Measurements from ENCODE around the gene ATPAF2. TPM values are rescaled to one million over a fixed set of nuclear protein-coding genes. Genes with fewer than 3 reads are reported as not detected.

Gene ATPAF2
- total and polyA plus RNA-seq, 2 experiments from 2014 or later: 24.3 to 25.7 TPM

DNA sequence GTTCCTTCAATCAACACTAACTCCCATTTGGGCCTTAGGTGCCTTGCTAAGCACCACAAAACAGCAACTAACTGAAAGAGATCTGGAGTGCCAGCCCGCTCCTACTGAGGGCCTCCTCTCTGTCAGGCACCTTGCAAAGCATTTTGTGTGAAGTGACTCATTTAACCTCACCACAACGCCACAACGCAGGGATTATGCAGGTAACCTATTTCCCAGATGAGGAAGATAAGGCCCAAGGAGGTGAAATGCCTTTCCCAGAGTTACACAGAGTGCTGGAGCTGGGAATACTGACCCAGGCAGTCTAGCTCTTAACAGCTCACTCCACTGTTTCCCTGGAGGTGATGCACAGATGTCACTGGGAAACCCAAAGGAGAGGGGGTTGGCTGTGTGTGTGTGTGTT, 33.5 kb downstream of the ATPAF2 start:
- H3K4me3 ChIP-seq: no peak overlapping the region
- H2AFZ ChIP-seq: no peak overlapping the region
- no peaks in the 10 kb centered on the region for H3F3A ChIP-seq (replicated peaks; ENCODE audit: low read depth)
- Mint-ChIP-seq H3K9me3 (peaks cover 3% of the 10 kb centered on the region; the same call in 1 of the 3 replicates), H3K4me1 (peaks cover 8% of the 10 kb centered on the region; the same call in 2 of the 3 replicates), H3K27me3 (ENCODE audit: insufficient read depth, low read depth, poor library complexity) (peaks cover 11% of the 10 kb centered on the region), H3K4me3 (no peak overlapping the region), H3K27ac (no peak overlapping the region), H3K36me3 (ENCODE audit: low read depth) (no peaks in the 10 kb centered on the region)
- TF ChIP-seq JUNB (IDR thresholded peaks at IDR 0.05; ENCODE audit: unreplicated experiment) (no peak), ETS1 (IDR thresholded peaks at IDR 0.05) (no peak), ZNF331 (CRISPR knock-in tag; IDR thresholded peaks at IDR 0.05; ENCODE audit: low read depth) (no peak), EZH2phosphoT487 (IDR thresholded peaks at IDR 0.05; ENCODE audit: unreplicated experiment) (no peak), NANOG (IDR thresholded peaks at IDR 0.05; ENCODE audit: borderline replicate concordance) (no peak)
- TF ChIP-seq, protein P1, sequence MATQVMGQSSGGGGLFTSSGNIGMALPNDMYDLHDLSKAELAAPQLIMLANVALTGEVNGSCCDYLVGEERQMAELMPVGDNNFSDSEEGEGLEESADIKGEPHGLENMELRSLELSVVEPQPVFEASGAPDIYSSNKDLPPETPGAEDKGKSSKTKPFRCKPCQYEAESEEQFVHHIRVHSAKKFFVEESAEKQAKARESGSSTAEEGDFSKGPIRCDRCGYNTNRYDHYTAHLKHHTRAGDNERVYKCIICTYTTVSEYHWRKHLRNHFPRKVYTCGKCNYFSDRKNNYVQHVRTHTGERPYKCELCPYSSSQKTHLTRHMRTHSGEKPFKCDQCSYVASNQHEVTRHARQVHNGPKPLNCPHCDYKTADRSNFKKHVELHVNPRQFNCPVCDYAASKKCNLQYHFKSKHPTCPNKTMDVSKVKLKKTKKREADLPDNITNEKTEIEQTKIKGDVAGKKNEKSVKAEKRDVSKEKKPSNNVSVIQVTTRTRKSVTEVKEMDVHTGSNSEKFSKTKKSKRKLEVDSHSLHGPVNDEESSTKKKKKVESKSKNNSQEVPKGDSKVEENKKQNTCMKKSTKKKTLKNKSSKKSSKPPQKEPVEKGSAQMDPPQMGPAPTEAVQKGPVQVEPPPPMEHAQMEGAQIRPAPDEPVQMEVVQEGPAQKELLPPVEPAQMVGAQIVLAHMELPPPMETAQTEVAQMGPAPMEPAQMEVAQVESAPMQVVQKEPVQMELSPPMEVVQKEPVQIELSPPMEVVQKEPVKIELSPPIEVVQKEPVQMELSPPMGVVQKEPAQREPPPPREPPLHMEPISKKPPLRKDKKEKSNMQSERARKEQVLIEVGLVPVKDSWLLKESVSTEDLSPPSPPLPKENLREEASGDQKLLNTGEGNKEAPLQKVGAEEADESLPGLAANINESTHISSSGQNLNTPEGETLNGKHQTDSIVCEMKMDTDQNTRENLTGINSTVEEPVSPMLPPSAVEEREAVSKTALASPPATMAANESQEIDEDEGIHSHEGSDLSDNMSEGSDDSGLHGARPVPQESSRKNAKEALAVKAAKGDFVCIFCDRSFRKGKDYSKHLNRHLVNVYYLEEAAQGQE (IDR thresholded peaks at IDR 0.05; ENCODE audit: unreplicated experiment): no peak
- no peaks in the 10 kb centered on the region for H3K79me2 ChIP-seq (replicated peaks; ENCODE audit: insufficient read depth)
- no peaks in the 10 kb centered on the region for H3K36me3 ChIP-seq (ENCODE audit: insufficient read depth)
- no peaks in the 10 kb centered on the region for H3K4me1 ChIP-seq (ENCODE audit: insufficient read depth)
- no peak for ATAC-seq
- H3K27me3 ChIP-seq (ENCODE audit: insufficient read depth): no peaks in the 10 kb centered on the region
- no peaks in the 10 kb centered on the region for H3K9me2 ChIP-seq (ENCODE audit: insufficient read depth)
- DNase-seq (ENCODE audit: low spot score): no peak
- no peak overlapping the region for H3K27ac ChIP-seq (ENCODE audit: low read depth)
- H3K4me2 ChIP-seq: no peak overlapping the region
- no peaks in the 10 kb centered on the region for H4K20me1 ChIP-seq (replicated peaks; ENCODE audit: insufficient read depth)

DNA sequence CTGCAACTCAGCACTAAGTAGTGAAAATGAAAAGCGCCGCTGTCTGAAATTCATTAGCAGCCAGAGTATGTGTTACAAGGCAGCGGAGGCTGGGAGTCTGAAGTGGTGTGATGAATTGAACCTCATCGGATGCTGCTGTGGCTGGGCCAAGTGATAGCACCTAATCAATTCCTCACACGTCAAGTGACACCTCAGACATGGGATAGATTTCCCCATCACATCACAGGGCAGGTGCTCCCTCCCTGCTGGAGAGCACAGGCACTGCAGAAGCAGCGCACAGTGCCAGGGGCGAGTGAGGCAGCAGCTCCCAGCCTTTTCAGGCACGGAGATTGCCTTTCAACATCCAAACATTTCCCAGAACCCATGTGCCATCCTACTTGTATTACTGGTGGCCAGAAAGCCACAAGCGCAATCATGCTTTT, 34.1 kb downstream of the ATPAF2 start:
- Histone ChIP-seq H3K4me1 (ENCODE audit: insufficient read depth) (no peaks in the 10 kb centered on the region), H3K9me2 (ENCODE audit: insufficient read depth) (no peaks in the 10 kb centered on the region), H3F3A (replicated peaks; ENCODE audit: low read depth) (no peaks in the 10 kb centered on the region), H2AFZ (no peak overlapping the region), H3K4me2 (no peak overlapping the region), H3K4me3 (no peak overlapping the region), H4K20me1 (replicated peaks; ENCODE audit: insufficient read depth) (no peaks in the 10 kb centered on the region), H3K36me3 (ENCODE audit: insufficient read depth) (no peaks in the 10 kb centered on the region), H3K27ac (ENCODE audit: low read depth) (no peak overlapping the region), H3K79me2 (replicated peaks; ENCODE audit: insufficient read depth) (no peaks in the 10 kb centered on the region), H3K27me3 (ENCODE audit: insufficient read depth) (no peaks in the 10 kb centered on the region)
- H3K36me3 Mint-ChIP-seq (ENCODE audit: low read depth): no peaks in the 10 kb centered on the region
- no peak overlapping the region for H3K4me3 Mint-ChIP-seq
- peaks cover 8% of the 10 kb centered on the region; the same call in 2 of the 3 replicates for H3K4me1 Mint-ChIP-seq
- TF ChIP-seq, protein P2, sequence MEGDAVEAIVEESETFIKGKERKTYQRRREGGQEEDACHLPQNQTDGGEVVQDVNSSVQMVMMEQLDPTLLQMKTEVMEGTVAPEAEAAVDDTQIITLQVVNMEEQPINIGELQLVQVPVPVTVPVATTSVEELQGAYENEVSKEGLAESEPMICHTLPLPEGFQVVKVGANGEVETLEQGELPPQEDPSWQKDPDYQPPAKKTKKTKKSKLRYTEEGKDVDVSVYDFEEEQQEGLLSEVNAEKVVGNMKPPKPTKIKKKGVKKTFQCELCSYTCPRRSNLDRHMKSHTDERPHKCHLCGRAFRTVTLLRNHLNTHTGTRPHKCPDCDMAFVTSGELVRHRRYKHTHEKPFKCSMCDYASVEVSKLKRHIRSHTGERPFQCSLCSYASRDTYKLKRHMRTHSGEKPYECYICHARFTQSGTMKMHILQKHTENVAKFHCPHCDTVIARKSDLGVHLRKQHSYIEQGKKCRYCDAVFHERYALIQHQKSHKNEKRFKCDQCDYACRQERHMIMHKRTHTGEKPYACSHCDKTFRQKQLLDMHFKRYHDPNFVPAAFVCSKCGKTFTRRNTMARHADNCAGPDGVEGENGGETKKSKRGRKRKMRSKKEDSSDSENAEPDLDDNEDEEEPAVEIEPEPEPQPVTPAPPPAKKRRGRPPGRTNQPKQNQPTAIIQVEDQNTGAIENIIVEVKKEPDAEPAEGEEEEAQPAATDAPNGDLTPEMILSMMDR (conservative IDR thresholded peaks at IDR 0.05; ENCODE audit: low read depth in 2 of 2): peak; percentile 29 to 39; a peak in 3 of 4 replicates
- no peak for TF ChIP-seq JUNB (IDR thresholded peaks at IDR 0.05; ENCODE audit: unreplicated experiment)
- DNase-seq (ENCODE audit: low spot score): peak; percentile 67
- no peak overlapping the region for H3K27ac Mint-ChIP-seq
- peak; percentile 92 for ATAC-seq
- H3K9me3 Mint-ChIP-seq: no peaks in the 10 kb centered on the region
- peaks cover 7% of the 10 kb centered on the region for H3K27me3 Mint-ChIP-seq (ENCODE audit: insufficient read depth, low read depth, poor library complexity)
